GM18519 (cell line): Measurements from ENCODE around the gene WFDC1.
"Not testable (repeated sequence)": the region's sequence is repeated elsewhere in the genome, so short reads cannot be mapped to it uniquely, and the experiment has no call there.

Experiments
- ATAC-seq: cut with Tn5 transposase; IDR thresholded peaks from one replicate; pipeline ENCODE4 v1.9.1; 2021; ENCODE audit warnings: mild to moderate bottlenecking, moderate library complexity; ENCODE audit not compliant: unreplicated experiment, low FRiP score

Gene WFDC1

DNA sequence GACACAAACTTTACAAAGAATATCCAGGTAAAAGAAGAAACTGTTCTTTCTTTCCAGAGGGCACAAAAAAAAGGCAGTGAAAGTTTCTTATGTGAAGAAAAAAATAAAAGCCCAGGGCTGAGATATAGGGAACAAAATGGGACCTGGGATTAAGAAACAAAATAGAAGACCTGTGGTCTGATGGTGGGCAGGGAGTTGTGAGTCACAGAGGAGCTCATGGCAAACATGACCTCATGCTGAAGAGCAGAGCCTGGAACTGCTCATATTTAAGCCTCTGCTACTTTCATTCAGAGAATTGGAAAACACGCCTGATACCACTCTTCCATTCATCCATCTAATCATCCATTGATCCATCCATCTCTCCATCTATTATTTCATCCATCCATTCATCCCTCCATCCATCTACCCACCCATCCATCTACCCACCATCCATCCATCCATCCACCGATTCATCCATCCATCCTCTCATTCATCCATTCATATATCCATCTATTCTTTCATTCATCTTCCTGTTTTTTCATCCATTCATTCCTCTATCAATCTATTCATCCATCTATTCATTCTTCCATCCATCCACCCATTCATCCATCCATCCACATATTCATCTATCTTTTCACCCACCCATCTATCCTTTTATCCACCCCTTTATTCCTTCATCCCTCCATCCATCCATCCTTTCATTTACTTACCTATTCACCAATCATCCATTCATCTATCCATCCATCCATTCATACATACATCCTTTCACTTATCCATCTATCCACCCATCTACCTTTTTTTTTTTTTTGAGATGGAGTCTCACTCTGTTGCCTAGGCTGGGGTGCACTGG lies 30.0 kb downstream of the WFDC1 start:
- ATAC-seq, result no peak

DNA sequence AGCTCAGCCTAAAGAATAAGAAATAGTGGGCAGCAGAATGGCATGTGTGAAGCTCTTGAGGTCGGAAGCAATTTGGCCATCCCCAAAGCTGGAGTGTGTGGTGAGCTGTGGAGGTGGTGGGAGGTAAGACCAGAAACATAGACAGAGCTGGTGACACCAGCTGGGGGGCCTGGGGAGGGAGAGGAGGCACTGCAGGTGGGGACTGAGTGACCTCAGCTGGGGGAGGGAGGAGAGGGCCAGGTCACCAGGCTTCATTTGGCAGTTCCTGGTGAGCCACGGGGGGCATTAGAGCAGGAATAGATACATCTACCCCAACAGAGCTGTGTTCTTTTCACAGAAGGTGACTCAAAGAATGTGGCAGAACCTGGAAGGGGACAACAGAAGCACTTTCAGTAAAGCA lies 31.9 kb downstream of the WFDC1 start:
- ATAC-seq, result no peak

DNA sequence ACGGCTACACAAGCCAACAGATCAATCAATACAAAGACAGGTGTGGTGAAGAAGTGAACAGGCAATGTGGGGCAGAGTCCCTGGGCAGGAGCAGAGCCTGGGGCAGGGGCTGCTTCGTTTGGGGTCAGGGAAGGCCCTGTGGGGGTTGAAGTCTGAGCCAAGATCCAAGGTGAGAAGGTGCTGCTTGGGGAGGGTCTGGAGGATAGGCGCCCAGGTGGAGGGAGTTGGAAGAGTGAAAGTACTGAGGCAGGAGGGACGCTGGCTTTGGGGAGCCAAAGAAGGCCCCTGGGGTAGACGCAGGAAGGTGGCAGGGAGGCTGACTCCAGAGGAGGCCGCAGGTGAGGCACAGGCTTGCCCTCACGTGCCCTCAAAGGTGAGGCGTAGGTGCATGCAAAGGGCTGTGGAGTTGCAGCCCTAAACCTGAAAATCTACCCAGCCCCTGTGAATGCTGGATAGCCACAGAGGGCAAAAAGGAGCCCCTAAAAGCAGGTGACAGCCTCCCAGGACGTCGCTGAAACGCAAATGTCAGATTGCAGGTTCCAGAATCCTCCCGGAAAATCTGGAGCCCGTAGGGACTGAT lies 33.3 kb downstream of the WFDC1 start:
- ATAC-seq, result no peak

DNA sequence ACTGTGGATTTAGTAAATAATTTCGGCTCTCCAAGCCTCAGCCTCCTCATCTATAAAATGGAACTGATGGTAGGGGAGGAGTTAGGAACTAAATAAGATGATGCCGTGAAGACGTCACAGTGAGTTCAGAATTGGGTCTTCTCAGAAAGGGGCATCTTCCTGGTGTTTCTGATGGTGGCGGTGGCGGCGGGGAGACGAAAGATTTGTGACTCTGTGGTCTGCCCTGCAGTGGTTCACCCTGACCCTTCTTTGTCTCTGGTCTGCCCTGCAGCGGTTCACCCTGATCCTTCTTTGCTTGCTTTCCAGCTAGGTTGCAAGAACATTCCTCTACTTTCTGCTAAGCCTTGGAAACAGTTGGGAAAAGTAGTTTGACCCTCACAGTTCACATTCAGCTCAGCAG lies 34.3 kb downstream of the WFDC1 start:
- ATAC-seq, result no peak

DNA sequence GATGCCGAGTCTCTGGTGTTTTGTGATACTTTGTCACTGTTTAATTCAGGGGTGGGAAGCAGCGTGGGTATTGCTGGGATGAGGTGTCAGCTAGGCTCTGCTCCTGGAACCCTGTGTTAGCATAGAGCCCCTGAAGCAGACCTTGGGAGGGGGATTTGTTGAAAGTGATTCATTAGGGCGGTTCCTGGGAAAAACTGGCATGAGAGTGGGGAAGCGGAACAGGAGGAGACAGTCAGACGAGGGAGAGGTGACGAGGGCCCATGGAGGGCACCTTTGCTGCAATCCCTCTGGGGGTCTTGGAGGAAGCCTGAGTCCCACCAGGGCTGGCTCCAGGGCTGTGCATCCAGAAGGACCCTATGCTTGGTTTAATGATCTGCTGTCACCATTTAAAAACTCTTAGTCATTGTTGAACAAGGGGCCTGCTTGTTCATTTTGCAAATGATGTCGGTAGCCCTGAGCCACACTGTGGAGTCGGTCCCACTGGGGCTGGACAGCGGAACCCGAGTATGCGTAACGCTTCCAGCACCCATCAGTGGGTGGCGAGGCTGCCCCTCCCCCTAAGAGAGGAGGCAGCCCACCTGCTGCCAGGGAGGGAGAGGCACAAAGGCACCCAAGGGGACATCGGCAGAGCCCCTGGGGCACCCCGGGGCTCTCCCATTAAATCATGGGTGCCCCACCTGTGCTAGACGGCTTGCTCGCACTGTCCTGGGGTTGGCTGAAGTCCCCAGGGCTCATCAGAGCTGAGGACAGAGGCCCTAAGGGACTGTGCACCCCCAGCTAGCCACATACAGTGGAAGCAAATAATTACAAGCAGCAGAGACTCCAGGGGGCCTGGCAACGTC lies 35.4 kb downstream of the WFDC1 start:
- no peak for ATAC-seq

DNA sequence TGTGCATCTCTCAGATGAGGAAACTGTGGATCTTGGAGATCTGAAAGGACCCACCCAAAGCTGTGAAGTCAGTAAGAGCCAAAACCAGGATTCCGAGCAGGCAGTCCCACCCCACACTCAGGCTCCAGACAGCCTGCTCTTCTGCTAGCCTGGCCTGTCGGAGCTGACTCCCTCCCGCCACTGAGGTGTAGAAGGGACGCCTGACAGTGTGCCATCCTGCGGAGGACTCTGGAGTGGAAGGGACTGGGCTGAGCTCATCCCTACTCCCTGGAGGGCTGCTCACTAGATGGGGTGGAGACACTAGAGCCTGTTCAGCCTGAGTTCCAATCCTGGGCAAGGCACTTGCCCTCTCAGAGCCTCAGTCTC lies 36.0 kb downstream of the WFDC1 start:
- no peak for ATAC-seq

DNA sequence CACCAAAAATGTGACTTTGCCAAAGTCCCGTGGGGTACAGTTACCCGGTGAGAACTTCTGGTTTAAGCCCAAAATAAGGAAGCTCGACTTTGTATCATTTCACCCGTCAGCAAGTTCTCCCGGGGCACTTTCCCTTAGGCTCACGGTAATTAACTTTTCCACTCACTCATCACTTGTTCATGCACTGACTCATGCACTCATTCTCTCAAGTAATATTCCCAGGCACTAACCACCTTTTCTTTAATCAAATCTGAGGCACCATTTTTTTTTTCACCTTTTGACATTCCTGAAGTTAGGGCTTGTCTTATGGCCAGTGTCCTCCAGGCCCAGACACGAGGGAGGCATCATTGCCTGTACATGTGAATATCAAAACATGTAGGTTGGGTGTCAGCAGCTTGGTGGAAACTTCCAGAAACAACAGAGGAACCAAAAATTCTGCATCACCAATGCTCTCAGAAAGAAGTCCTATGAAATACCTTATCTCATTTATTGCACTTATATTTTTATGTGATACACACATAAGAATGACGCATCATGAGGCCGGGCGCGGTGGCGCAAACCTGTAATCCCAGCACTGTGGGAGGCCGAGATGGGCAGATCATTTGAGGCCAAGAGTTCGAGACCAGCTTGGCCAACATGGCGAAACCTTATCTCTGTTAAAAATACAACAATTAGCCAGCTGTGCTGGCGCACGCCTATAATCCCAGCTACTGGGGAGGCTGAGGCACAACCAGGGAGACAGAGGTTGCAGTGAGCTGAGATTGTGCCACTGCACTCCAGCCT lies 37.5 kb downstream of the WFDC1 start:
- no peak for ATAC-seq

DNA sequence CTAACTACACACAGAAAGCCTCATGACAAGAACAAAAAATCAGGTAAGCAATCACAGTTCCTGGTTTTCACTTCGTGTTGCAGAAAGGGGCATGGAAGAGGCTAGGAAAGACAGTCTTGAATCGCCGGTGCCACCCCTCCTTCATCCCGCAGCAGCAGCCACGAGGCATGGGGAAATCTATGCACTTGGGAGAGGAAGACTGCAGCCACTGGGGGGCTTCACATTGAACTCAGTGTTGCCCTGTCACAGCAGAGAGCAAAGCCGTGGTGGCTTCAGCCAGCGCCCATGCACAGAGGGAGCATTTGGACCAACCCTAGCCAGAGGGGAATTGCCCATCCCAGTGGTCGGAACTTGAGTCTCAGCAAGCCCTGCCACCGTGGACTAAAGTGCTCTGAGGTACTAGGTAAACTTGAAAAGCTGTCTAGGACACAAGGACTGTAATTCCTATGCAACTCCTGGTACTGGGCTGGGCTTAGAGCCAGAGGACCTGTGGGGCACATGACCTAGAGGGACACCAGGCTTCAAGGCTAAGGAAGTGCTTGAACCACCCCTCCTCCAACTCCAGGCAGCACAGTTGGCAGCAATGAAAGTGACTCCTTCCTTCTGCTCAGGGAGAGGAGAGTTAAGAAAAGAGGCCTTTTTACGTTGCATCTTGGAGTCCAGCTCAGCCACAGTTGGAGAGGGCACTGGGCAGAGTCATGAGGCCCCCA lies 38.5 kb downstream of the WFDC1 start:
- ATAC-seq, result no peak

DNA sequence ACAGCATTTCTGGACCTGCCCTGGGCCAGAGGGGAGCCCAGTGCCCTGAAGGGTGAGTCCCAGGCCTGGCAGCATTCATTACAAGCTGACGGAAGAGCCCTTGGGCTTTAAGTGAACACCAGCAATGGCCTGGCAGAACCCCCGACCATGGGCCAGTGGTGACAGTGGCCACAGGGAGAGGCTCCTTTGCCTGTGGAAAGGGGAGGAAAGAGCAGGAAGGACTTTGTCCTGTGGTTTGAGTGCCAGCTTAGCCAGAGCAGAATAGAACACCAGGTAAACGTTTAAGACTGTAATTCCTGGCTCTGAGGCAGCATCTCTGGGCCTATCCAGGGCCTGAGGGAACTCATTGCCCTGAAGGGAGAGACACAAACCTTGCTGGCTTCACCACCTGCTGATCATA lies 39.4 kb downstream of the WFDC1 start:
- no peak for ATAC-seq

DNA sequence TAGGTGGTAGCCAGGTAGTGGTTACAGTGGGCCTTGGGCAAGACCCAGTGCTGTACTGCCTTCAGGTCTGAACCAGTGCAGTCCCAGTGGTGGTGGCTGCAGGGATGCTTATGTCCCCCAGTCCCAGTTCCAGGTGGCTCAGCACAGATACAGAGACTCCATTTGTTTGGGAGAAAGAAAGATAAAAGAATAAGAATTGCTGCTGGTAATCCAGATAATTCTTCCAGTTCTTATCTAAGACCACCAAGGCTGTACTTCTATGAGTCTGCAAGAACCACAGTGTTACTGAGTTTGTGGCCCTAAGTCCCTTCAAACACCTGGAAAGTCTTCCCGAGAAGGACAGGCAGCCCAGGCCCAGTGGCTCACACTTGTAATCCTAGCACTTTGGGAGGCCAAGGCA lies 39.8 kb downstream of the WFDC1 start:
- ATAC-seq, result no peak

DNA sequence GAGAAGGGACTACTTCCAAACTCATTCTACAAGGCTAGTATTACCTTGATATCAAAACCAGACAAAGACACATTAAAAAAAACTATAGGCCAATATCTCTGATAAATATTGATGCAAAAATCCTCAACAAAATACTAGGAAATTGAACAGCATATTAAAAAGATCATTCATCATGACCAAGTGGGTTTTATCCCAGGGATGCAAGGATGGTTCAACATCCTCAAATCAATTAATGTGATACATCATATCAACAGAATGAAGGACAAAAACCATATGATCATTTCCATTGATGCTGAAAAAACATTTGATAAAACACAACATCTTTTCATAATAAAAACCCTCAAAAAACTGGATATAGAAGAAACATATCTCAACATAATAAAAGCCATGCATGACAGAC lies 42.6 kb downstream of the WFDC1 start:
- not testable (repeated sequence) for ATAC-seq

DNA sequence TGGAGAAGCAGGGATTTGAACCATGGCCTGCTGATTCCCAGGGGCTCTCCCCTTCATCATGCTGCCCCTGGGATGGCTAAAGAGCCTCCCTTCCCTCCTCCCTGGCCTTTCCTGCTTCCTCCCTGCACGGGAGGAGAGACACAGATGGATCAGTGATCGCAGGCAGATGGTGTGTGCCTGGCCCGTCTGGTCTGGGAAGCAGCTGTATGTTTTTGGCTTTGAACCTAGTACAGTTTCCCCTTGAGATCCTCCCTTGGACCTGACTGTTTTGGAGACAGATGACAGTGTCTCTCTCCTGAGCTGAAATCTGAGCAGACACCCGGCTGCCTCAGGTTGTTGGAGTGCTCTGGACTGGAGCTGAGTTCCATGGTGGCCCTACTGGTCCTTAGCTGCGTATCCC lies 44.6 kb downstream of the WFDC1 start:
- no peak for ATAC-seq

DNA sequence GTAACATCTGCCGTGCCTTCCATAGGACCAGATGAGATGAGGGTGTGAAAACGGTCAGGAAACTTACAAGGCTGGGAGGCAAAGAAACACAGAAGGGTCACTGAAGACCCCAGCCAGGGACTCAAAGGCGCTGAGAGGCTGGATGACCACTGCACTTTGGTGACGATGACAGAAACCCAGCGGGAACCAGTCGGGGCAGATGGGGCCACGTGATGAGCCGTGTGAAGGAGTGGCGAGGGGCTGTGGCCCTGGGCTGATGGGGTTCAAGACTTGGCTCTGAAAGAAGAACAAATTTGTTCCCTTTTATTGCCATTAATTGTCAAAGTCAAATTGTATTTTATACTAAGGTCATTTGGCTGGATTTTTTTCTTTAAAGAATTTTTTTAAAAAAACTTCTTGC lies 45.1 kb downstream of the WFDC1 start:
- ATAC-seq, result no peak

DNA sequence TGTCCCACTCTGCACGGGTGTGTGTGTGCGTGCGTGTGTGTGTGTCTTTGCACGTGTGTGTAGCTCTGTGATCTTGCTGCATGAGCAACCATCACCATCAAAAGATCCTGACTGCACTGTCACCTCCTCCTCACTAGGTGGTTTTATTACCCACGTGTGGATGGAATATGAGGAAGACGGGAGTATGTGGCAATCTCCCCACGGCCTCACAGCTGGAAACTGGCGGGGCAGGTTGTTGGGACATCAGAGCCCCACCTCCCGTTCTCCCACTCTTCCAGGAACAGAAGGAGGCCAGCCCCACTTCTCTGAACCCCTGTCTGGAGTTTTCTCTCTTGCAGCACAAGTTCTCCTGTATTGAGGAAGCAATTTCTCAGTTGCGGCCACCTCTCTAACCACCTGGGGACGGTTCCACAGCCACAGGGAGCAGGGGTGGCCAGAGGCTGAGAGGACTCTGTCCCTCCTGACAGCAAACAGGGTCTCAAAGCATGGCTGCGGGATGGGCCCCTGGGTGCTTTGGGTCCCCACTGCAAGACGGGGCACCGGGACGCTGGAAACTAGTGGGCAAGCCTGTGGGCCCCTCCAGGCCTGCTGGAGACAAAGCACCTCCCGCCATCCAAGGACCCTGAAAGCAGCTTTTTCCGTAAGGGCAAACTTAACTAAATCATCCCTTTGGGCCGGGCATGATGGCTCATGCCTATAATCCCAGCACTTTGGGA lies 45.8 kb downstream of the WFDC1 start:
- ATAC-seq, result no peak

DNA sequence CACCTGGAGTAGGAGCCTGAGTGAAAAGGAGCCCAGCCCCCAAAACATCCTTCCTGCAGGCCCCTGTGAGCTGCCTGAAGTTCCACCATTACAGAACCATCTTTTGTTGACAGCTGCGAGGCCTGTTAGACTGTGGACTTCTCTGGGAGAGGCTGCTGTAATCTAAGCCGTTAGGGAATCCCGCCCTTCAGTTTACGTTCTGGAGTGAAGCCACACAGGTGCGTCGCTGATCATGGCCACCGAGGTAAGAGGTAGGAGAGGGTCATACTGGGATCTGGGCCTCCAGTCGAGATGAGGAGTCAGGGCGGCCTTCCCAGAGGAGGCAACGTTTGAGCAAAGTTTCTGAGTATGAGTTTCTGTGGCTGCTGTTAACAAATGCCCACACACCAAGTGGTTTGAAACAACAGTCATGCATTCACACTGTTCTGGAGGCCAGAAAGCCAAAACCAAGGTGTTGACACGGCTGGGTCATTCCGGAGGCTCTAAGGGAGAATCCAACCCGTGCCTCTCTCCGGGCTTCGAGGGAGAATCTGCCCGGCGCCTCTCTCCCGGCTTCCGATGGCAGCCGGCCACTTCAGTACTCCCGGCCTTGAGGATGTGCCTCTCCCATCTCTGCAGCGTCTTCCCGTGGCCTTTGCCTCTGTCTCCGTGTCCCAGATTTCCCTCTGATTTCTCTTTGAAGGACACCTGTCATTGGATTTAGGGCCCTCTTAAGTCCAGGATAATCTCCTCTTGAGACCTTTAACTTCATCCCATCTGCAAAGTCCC lies 47.0 kb downstream of the WFDC1 start:
- ATAC-seq, result no peak

DNA sequence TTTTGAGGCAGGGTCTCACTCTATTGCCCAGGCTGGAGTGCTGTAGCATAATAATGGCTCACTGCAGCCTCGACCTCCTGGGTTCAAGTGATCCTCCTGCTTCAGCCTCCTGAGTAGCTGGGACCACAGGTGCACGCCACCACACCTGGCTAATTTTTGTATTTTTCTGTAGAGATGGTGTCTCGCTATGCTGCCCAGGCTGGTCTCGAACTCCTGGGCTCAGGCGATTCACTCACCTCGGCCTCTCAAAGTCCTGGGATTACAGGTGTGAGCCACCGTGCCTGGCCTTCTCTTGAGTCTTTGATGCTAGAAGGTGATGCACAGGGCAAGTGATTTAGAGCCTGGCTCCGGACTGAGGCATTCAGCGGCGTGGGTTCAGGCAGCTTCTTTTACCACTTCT lies 49.1 kb downstream of the WFDC1 start:
- ATAC-seq, result not testable (repeated sequence)

DNA sequence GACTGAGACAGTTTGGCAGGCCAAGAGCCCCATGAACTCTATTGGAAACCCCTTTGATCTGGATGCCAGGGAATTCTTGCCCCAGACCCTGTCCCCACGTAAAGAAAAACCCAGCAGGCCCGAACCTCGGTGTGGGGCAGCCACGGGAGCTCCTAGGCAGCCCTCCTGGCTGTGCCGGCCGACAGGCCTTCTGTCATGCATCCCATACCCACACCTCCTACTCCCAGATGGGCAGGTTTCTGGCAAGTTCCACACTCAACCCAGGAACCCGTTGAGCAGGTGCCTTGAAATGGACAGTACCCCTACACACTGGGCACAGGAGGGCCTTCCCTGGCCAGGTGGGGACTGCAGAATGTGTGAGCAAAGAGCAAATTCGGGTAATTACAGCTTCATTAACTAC lies 50.1 kb downstream of the WFDC1 start:
- ATAC-seq, result no peak

DNA sequence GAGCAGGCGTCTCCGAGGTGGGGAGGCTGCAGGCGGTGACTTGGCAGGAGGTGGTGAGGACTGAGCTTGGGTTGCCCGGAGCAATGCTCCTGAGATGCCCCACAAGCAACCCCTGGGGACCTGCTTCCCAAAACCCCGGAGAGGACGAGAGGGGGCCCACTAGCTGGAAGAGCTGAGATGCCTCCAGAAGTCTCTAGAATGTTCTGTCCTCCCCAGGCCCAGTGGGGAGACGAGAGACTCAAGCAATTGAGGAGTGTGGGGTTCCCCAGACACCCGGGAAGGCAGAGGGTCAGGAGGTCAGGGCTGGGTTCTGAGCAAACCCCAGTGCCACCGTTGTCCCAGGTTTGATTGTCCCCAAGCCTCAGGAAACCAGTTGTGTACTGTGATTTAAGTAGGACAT lies 52.5 kb downstream of the WFDC1 start:
- no peak for ATAC-seq

DNA sequence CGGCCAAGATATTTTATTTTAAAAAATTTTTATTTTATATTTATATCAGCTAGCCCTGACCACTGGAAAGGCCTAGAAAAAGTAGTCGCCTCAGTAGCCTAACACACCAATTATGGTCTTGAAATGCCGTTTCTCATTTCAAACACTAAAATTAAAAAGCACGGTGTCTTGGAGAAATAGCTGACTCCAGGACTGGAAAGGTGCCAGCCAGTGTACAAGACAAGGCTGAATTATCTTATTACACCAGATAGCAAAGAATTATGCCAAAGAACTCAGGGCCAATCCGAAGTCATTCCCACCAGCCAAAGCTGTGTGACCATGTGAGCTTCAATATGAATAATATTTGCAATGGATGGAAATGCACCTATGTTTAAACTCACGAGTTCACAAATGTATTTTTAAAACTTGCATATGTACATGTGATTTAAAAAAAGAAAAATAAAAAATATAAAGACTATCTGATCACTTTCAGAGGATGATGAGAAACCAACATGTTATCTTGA lies 53.8 kb downstream of the WFDC1 start:
- no peak for ATAC-seq
